NCI-H128 (cell line): ENCODE measurements around the gene CCDC24.

Experiments used
- DNase-seq: peaks from one replicate; lab custom pipeline; 2025; ENCODE audit not compliant: unreplicated experiment; lab: John Stamatoyannopoulos, UW

The CCDC24 gene

GRCh38 chr1:43963006-43963405 lies 28.4 kb upstream of the CCDC24 start:
- no peak for DNase-seq

DNA sequence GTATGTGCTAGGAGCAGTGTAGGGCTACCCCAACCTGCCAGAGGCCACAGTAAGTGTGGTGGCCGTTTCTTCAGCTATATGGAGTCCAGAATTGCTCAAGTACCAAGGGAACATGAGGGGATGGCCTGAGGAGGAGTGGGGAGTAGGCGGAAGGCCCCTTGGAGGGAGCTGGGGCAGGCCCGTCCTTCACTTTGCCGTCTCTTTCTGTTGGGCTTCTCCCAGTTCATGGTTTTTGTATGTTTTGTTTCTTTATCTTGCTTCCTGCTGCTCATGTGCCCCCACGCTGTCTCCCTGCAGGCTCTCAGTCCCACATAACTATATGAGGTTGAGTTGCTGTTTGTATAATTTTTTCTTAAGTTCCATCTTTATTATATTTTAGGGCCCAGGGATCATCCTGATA lies 27.5 kb upstream of the CCDC24 start:
- DNase-seq = no peak

- no peak for DNase-seq
Observed at GRCh38 chr1:43965316-43965715, 26.1 kb upstream of the CCDC24 start.

- DNase-seq = no peak
Observed at GRCh38 chr1:43968348-43968948, 23.0 kb upstream of the CCDC24 start.

GRCh38 chr1:43969416-43969745 lies 22.0 kb upstream of the CCDC24 start:
- DNase-seq = no peak

DNA sequence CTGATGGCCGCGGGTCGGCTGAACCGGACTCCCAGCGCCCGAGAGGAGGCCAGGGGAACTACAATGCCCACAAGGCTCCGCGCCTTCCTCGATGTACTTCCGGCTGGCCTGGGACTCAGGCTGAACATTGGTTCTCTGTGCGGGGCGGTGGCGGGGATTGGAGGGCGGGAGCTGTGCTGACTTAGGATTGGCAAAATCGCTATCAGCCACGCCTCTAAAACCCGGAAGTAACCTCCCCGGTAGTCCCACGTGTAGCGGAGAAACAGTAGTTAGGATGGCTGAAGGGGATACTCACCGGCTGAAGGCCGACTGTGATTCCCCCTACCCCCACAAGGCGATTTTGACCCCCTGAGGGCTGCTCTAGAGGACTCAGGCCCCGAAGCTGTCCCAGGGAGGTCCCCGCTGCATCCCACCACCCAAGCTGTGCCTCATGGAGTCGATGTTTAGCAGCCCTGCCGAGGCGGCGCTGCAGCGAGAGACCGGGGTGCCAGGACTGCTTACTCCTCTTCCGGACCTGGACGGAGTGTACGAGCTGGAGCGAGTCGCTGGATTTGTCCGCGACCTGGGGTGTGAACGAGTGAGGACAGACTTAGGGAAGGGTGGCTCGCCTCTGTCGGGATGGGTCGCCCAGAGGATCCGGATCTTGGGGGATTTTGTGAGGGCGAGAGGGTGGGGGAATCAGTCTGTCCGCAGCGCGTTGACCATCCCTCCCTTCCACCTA lies 21.5 kb upstream of the CCDC24 start, which contains the start of gene DPH2:
Gene DPH2 (plus strand): TSS at position 265 of the 721 bp plus-strand sequence. CDS start 166 bp downstream, at position 431.
- peak; percentile 92 for DNase-seq

GRCh38 chr1:43970502-43970901 lies 20.9 kb upstream of the CCDC24 start:
- DNase-seq = no peak

DNA sequence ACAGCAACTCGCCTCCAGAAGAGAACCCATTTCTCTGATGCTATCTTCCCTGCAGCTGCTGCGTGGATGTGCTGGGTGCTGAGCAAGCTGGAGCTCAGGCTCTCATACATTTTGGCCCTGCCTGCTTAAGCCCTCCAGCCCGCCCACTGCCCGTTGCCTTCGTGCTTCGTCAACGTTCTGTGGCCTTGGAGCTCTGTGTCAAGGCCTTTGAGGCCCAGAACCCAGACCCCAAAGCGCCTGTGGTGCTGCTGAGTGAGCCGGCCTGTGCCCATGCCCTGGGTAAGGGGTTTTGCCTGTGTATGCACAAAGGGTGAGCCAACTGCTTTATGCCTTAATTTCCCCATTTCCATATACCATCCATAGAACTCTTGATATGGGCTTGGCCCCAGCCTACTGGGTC lies 20.5 kb upstream of the CCDC24 start:
- DNase-seq = no peak

GRCh38 chr1:43971336-43971980 lies 19.9 kb upstream of the CCDC24 start:
- DNase-seq = no peak

GRCh38 chr1:43973981-43974442 lies 17.4 kb upstream of the CCDC24 start:
- no peak for DNase-seq

DNA sequence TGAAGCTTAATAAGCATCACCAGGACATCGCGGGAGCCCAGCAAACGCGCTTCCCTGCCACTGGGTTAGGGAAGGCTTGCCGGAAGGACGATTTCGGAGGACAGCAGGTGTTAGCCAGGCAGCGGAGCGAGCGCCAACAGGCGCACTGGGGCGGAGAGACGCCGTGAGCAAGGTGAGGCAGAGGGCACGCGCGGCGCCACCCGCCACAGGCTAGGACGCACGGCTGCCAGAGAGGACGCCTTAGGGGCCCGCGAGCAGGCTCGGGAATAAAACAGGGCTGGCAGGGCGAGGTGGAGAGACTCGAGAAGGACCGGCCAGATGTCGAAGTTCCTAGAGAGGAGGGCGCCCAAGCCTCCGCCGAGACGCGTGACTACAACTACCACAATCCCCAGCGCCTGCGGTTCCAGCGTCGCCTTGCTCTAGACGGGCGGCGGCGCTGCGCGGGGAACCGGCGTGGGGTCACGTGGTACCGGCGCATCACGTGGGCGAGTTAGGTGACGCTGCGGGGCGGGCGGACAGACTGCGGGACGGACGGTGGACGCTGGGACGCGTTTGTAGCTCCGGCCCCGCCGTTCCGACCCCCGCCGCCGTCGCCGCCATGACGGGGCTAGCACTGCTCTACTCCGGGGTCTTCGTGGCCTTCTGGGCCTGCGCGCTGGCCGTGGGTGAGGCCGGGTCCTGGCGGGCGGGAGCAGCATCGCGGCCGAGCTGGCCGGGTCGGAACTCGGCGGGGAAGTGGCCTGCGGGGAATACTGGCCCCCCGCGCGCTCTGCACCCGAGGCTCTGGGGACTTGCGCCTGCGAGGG lies 16.8 kb upstream of the CCDC24 start, which contains the start of gene ATP6V0B:
Gene ATP6V0B (plus strand): TSS at position 518 of the 806 bp plus-strand sequence. CDS start 81 bp downstream, at position 599.
- peak; percentile 91 for DNase-seq

DNA sequence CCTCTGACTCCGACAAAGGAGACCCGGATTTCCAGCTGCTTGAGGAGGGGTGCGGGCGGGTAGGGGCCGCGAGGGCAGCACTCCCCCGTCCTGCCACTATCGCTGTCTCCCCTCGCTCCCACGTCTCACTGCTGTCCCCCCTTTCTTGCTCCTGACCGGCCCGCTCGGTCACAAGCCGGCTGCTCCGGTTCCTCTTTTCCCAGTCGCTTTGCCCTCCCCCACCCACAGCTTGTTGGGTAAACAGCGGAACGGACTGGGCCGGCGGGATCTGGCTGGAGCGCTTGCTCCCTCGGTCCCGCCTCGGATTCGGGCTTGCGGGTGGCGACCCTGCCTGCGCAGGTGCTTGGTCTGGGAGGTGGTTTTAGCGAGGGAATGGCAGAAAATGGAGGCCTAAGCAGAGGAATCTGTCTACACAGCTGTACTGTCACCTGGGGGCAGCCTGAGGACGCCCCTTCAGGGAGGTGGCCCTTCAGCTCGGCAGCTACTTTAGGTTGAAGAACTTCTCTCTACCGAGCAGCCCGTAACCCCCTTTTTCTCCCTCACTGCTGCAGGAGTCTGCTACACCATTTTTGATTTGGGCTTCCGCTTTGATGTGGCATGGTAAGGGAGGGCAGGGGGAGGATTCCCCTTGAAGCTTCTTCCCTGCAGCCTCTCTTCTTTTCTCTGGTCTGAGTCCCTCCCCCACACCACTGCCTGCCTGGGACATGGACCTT lies 16.0 kb upstream of the CCDC24 start:
- no peak for DNase-seq

GRCh38 chr1:43976045-43976444 lies 15.4 kb upstream of the CCDC24 start:
- no peak for DNase-seq

DNA sequence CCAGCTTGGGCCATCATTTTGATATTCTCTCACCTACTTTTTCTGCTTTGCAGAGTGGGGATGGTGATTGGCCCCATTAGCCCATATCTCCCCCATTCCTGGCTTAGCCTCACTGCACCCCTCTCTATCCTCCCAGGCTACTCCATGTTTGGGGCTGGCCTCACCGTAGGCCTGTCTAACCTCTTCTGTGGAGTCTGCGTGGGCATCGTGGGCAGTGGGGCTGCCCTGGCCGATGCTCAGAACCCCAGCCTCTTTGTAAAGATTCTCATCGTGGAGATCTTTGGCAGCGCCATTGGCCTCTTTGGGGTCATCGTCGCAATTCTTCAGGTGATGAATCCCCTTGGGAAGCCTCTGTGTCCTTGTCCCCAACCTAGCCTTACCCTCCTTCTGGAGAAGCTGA lies 14.5 kb upstream of the CCDC24 start:
- no peak for DNase-seq

DNA sequence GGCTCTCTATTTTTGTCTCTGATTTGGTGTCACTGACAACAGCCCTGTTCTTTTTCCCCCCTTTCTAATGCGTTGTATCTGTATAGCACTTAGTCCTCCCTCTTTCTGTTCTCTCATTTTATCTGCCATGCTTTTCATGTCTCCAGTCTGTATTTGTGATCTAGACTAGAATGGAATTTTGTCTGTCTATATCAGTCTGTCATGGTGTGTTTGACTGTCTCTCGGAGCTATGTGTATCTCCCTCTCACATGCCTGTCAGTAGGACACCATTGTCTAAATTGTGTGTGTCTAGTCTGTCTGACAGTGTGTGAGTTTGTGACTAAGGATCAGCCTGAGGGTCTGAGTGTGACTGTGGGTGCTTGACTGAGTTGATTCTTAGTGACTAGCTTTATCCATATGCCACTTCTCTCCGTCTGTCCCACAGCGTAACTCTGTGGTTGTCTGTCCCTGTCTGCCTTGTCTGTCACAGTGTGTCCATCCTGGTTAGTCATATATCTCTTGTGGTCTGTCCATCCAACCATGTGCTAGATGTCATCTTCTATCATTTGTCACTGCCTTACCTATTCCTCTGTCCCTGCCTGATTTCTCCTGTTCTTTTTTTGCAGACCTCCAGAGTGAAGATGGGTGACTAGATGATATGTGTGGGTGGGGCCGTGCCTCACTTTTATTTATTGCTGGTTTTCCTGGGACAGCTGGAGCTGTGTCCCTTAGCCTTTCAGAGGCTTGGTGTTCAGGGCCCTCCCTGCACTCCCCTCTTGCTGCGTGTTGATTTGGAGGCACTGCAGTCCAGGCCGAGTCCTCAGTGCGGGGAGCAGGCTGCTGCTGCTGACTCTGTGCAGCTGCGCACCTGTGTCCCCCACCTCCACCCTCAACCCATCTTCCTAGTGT lies 13.8 kb upstream of the CCDC24 start:
- no peak for DNase-seq

- no peak for DNase-seq
Observed at GRCh38 chr1:43978264-43978550, 13.2 kb upstream of the CCDC24 start.

DNA sequence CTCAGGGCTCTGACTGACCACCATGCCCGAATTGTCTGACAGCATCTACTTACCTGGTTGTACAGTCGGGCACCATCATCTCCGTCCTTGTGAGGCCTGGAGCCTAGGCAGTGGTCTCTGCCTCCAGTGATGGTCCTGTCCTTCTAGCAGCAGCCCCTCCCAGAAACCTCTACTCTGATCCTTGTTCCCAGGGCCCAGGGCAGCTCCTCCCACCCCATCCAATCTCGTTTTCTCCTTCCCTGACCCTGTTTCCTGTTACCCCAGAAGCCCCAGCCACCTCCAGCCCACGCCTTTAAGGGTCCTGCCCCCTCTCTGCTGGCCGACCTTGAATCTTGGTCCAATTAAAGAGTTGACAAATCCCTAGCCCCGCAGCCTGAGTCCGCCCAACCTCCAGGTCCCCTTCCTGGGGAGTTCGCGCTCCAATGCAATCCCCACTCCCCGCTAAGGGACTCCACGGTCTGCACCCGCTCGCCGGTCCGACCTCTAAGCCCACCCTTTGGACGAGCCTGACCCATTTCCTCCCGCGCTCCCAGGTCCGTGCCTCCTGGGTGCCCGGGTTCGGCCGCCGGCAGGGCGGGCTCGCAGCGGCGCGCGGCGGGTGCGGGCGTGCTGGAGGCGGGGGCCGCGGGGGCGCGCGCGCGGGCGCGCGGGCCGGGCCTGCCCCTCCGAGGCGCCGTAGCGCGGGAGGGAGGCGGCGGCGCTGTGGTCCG lies 12.7 kb upstream of the CCDC24 start, which contains the start of gene B4GALT2:
Gene B4GALT2 (plus strand): TSS at position 660 of the 710 bp plus-strand sequence. CDS start 1,951 bp downstream, outside the sequence.
- no peak for DNase-seq

DNA sequence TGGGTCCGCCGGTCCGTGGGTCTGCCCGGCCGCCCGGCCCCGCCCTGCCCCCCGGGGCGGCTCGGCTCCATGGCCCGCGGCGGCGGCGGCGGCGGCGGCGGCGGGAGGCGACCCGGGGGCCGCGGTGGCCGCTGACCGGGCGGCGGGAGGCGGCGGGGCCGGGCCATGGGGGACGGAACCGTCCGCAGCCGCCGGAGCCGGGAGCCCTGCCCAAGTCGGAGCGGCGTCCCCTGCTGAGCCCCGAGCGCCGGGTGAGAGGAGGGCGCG lies 12.2 kb upstream of the CCDC24 start:
- DNase-seq = no peak

DNA sequence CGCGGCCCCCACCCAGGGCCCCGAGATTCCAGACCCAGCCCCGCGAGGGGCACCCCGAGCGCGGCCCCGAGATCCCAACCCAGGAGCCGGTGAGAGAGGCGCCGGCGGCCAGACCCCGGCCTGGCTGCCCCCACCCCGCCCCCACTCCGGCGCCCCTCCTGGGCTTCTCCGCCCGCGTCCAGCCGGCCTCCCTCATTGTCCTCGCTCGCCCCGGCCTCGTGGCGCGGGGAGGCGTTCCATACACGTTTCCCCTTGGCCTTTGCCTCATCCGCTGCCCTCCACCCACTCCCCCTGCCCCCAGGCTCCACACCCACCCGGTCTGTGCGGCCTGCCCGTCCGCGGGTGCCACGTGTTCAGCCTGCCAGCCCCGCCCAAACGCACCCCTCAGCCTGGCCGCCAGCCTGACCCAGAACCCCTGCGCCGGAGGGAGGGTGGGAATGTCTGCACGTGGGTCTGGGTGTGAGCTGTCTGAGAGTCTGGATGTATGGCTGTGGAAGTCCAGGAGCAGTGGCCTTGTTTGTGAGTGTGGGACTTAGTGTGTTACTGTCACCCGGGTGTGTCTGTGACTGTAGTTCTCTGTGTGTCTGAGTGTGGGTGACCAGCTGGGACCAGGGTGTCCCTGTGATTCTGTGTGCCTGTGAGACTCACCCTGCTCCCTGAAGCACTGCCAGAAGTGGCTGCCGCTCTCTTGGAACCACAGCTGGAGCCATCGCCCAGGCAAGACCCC lies 11.7 kb upstream of the CCDC24 start:
- DNase-seq = no peak
